Vagina (tissue), 2 donors: ENCODE data around the gene ZSWIM6. TPM values are rescaled to one million over a fixed set of nuclear protein-coding genes. Genes with fewer than 3 reads are reported as not detected.

Experiments used
- DNase-seq, 2 donors: peaks; one replicate each; pipeline ENCODE4 v3.0.0-alpha.2; 2017; ENCODE audit errors: extremely low spot score in 2 of 2
- H3K27ac ChIP-seq: fragments of 200-600 bp; sonication (generic); one replicate; pipeline ENCODE4 v1.5.1; 2019
- H3K27me3 ChIP-seq: fragments of 200-600 bp; sonication (generic); one replicate; pipeline ENCODE4 v1.5.1; 2019
- H3K36me3 ChIP-seq, 2 donors: fragments of 200-600 bp; sonication (generic); one replicate each; pipeline ENCODE4 v1.5.1; 2017 to 2019
- H3K4me1 ChIP-seq: fragments of 200-600 bp; sonication (generic); one replicate; pipeline ENCODE4 v1.5.1; 2019
- H3K4me3 ChIP-seq, 2 donors: fragments of 200-600 bp; sonication (generic); 1 replicate in 1 of 2; 2 replicates in 1 of 2; pipeline ENCODE4 v1.5.1; 2016 to 2019
- H3K9me3 ChIP-seq: fragments of 200-600 bp; sonication (generic); one replicate; pipeline ENCODE4 v1.5.1; 2019
- CTCF ChIP-seq, 3 experiments: fragments of 450-650 bp in 2 of 3; fragments of 200-600 bp in 1 of 3; sonication (generic) in 1 of 3; IDR thresholded peaks; one replicate each; pipeline ENCODE4 v1.5.1; 2017 to 2019; ENCODE audit warnings: antibody characterized with exemption in 3 of 3, mild to moderate bottlenecking in 2 of 3, moderate library complexity in 2 of 3
- POLR2A ChIP-seq, 2 donors: fragments of 450-650 bp; IDR thresholded peaks; one replicate each; pipeline ENCODE4 v1.6.1; 2017; ENCODE audit warnings: antibody characterized with exemption in 2 of 2, mild to moderate bottlenecking in 2 of 2, moderate library complexity in 2 of 2
- POLR2AphosphoS5 ChIP-seq, 2 donors: sonication (generic); formaldehyde crosslinking; IDR thresholded peaks; one replicate each; pipeline ENCODE4 v1.9.0; 2017; ENCODE audit warnings: antibody characterized with exemption in 2 of 2, mild to moderate bottlenecking in 2 of 2, low read depth in 1 of 2; ENCODE audit not compliant: insufficient read depth in 1 of 2
- intact Hi-C: fragments of 100-400 bp; cut with DNase I; formaldehyde crosslinking; loops from one replicate; pipeline ENCODE4 v1.15.1; 2023
- total RNA-seq: library from RNA; depleted of rRNA; stranded (reverse); fragments of >200 nt; gene quantifications from one replicate; pipeline ENCODE4 v1.2.3, GENCODE V29; 2016

The ZSWIM6 gene
- total RNA-seq, 1 donor from 2014 or later: 16.7 TPM

GRCh38 chr5:61431923-61432620, 100.0 kb downstream of the ZSWIM6 start:
- H3K4me1 ChIP-seq: peaks cover 11% of the 10 kb centered on the region
- no peaks in the 10 kb centered on the region for H3K9me3 ChIP-seq
- H3K36me3 ChIP-seq: no peaks in the 10 kb centered on the region
- no peak overlapping the region for H3K4me3 ChIP-seq
- no peak for DNase-seq
- TF ChIP-seq POLR2AphosphoS5 (IDR thresholded peaks at IDR 0.05; ENCODE audit: insufficient read depth in 1 of 2, low read depth in 1 of 2) (no peak), CTCF (IDR thresholded peaks at IDR 0.05) (no peak), POLR2A (IDR thresholded peaks at IDR 0.05) (no peak)
- H3K27me3 ChIP-seq: no peaks in the 10 kb centered on the region
- intact Hi-C loops: no loop called here
- H3K27ac ChIP-seq: no peak overlapping the region

DNA sequence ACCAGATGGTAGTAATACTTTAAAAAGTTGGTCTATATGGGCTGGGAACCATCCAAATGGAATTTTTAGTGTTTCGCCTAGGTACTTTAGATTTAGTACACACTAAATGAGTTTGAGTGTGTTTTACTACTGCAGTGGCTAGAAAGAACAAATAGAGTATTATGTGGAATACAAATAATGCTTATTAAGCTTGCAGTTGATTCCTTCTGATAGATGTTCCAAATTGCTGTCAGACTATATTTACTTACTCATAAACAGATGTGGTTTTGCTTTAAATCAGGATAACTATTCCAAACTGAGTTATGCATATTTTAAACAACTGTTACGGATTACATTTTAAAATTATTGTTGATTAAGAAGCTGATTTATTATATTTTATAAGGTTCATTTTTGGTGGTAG, 103.3 kb downstream of the ZSWIM6 start:
- Histone ChIP-seq H3K4me1 (peaks cover 18% of the 10 kb centered on the region), H3K9me3 (no peaks in the 10 kb centered on the region), H3K36me3 (no peaks in the 10 kb centered on the region), H3K27me3 (no peaks in the 10 kb centered on the region), H3K4me3 (no peak overlapping the region), H3K27ac (no peak overlapping the region)
- DNase-seq: no peak
- TF ChIP-seq POLR2AphosphoS5 (IDR thresholded peaks at IDR 0.05; ENCODE audit: insufficient read depth in 1 of 2, low read depth in 1 of 2) (no peak), POLR2A (IDR thresholded peaks at IDR 0.05) (no peak), CTCF (IDR thresholded peaks at IDR 0.05) (no peak)
- intact Hi-C loops: no loop called here

GRCh38 chr5:61438298-61438970, 106.4 kb downstream of the ZSWIM6 start:
- no peak for DNase-seq
- no peak overlapping the region for H3K4me3 ChIP-seq

GRCh38 chr5:61440086-61440485, 108.0 kb downstream of the ZSWIM6 start:
- intact Hi-C loops: no loop called here

More at GRCh38 chr5:61438298-61438970, 106.4 kb downstream of the ZSWIM6 start:
- intact Hi-C loops: no loop called here
- Histone ChIP-seq H3K36me3 (no peaks in the 10 kb centered on the region), H3K27ac (no peak overlapping the region), H3K9me3 (peaks cover 9% of the 10 kb centered on the region), H3K4me1 (peaks cover 7% of the 10 kb centered on the region), H3K27me3 (no peaks in the 10 kb centered on the region)
- no peak for TF ChIP-seq POLR2A (IDR thresholded peaks at IDR 0.05)
- no peak for TF ChIP-seq CTCF (IDR thresholded peaks at IDR 0.05)
- TF ChIP-seq POLR2AphosphoS5 (IDR thresholded peaks at IDR 0.05; ENCODE audit: insufficient read depth in 1 of 2, low read depth in 1 of 2): no peak

More at GRCh38 chr5:61440086-61440485, 108.0 kb downstream of the ZSWIM6 start:
- Histone ChIP-seq H3K36me3 (no peaks in the 10 kb centered on the region), H3K27ac (no peak overlapping the region), H3K27me3 (no peaks in the 10 kb centered on the region), H3K4me1 (peaks cover 7% of the 10 kb centered on the region), H3K4me3 (no peak overlapping the region), H3K9me3 (peaks cover 9% of the 10 kb centered on the region)
- TF ChIP-seq CTCF (IDR thresholded peaks at IDR 0.05) (no peak), POLR2AphosphoS5 (IDR thresholded peaks at IDR 0.05; ENCODE audit: insufficient read depth in 1 of 2, low read depth in 1 of 2) (no peak), POLR2A (IDR thresholded peaks at IDR 0.05) (no peak)
- DNase-seq: no peak
